Naive thymus-derived CD4-positive, alpha-beta T cell (primary cell): Measurements from ENCODE around the gene STARD10. TPM values are rescaled to one million over a fixed set of nuclear protein-coding genes. Genes with fewer than 3 reads are reported as not detected.

Experiments used
- ATAC-seq: fragments of 150-1000 bp; cut with Tn5 transposase; 2 replicates; pipeline ENCODE4 v1.10.0; 2021; ENCODE audit warnings: mild to moderate bottlenecking, moderate library complexity
- CTCF ChIA-PET: fragments of 350-600 bp; sonication (Branson Sonifier 250); formaldehyde crosslinking; loops from one replicate; lab custom pipeline; 2021; ENCODE audit warnings: antibody characterized with exemption; lab: Charles Lee
- POLR2A ChIA-PET: fragments of 350-600 bp; sonication (Branson Sonifier 250); formaldehyde crosslinking; loops from one replicate; lab custom pipeline; 2021; ENCODE audit warnings: antibody characterized with exemption, inconsistent platforms; lab: Charles Lee
- DNase-seq, 9 donors: peaks; one replicate each; pipeline versions ENCODE4 v3.0.0 to v3.0.0-alpha.2; 2020 to 2022; ENCODE audit warnings: mixed read lengths in 1 of 9
- H3K27ac ChIP-seq: one replicate; pipeline ENCODE4 v1.7.0; 2013; ENCODE audit warnings: mild to moderate bottlenecking, low read depth, low read length, moderate library complexity
- H3K27me3 ChIP-seq, 2 donors: one replicate each; pipeline ENCODE4 v1.7.0; 2013; ENCODE audit warnings: low read length in 2 of 2, mild to moderate bottlenecking in 2 of 2, moderate library complexity in 2 of 2; ENCODE audit not compliant: control insufficient read depth in 2 of 2, insufficient read depth in 2 of 2
- H3K36me3 ChIP-seq, 3 experiments: 1 replicate in 2 of 3; 2 replicates in 1 of 3; pipeline ENCODE4 v1.7.0; 2013; ENCODE audit warnings: low read length in 3 of 3, mild to moderate bottlenecking in 3 of 3, moderate library complexity in 1 of 3; ENCODE audit not compliant: insufficient read depth in 3 of 3, control insufficient read depth in 2 of 3
- H3K4me1 ChIP-seq, 2 donors: one replicate each; pipeline ENCODE4 v1.7.0; 2013; ENCODE audit warnings: low read length in 2 of 2, mild to moderate bottlenecking in 2 of 2, moderate library complexity in 1 of 2; ENCODE audit not compliant: control insufficient read depth in 2 of 2, insufficient read depth in 2 of 2
- H3K4me3 ChIP-seq: 2 replicates; pipeline ENCODE4 v1.7.0; 2013; ENCODE audit warnings: mild to moderate bottlenecking, low read length
- H3K9me3 ChIP-seq, 3 experiments: 1 replicate in 2 of 3; 2 replicates in 1 of 3; pipeline ENCODE4 v1.7.0; 2013; ENCODE audit warnings: low read length in 3 of 3; ENCODE audit not compliant: control insufficient read depth in 2 of 3
- H3K27ac Mint-ChIP-seq, 9 donors: one replicate each; pipeline ENCODE4 v1.8.0; 2020 to 2022; ENCODE audit warnings: mixed read lengths in 9 of 9, mild to moderate bottlenecking in 8 of 9, moderate library complexity in 5 of 9, inconsistent platforms in 2 of 9
- H3K27me3 Mint-ChIP-seq, 5 donors: one replicate each; pipeline ENCODE4 v1.8.0; 2021 to 2022; ENCODE audit warnings: mixed read lengths in 5 of 5, mild to moderate bottlenecking in 1 of 5
- H3K36me3 Mint-ChIP-seq, 5 donors: one replicate each; pipeline ENCODE4 v1.8.0; 2020 to 2022; ENCODE audit warnings: mixed read lengths in 5 of 5, mild to moderate bottlenecking in 3 of 5, inconsistent platforms in 1 of 5
- H3K4me1 Mint-ChIP-seq, 7 donors: one replicate each; pipeline ENCODE4 v1.8.0; 2020 to 2022; ENCODE audit warnings: mixed read lengths in 7 of 7, mild to moderate bottlenecking in 3 of 7, inconsistent platforms in 1 of 7
- H3K4me3 Mint-ChIP-seq, 10 donors: one replicate each; pipeline ENCODE4 v1.8.0; 2020 to 2022; ENCODE audit warnings: mild to moderate bottlenecking in 10 of 10, mixed read lengths in 10 of 10, moderate library complexity in 6 of 10, inconsistent platforms in 2 of 10
- H3K9me3 Mint-ChIP-seq, 11 donors: one replicate each; pipeline ENCODE4 v1.8.0; 2020 to 2022; ENCODE audit warnings: mixed read lengths in 11 of 11, mild to moderate bottlenecking in 4 of 11, inconsistent platforms in 1 of 11, moderate library complexity in 1 of 11
- intact Hi-C, 2 donors: fragments of 100-400 bp; cut with micrococcal nuclease; formaldehyde crosslinking; loops; one replicate each; pipeline ENCODE4 v1.15.1; 2023
- polyA plus RNA-seq, 2 donors: library from polyadenylated mRNA; unstranded; fragments of 300-500 nt; fragmentation: Illumina TruSeq; gene quantifications; one replicate each; pipeline ENCODE4 v1.2.3, GENCODE V29; 2021
- total RNA-seq, 6 experiments: library from RNA in 5 of 6; stranded (reverse) in 5 of 6; gene quantifications; 1 replicate in 5 of 6; 2 replicates in 1 of 6; pipeline ENCODE4 v1.2.3 and lab custom pipeline; 2021 to 2026

Gene STARD10
- total and polyA plus RNA-seq, 7 experiments from 2014 or later: 10.9 to 26.1 (median 18.4) TPM

DNA sequence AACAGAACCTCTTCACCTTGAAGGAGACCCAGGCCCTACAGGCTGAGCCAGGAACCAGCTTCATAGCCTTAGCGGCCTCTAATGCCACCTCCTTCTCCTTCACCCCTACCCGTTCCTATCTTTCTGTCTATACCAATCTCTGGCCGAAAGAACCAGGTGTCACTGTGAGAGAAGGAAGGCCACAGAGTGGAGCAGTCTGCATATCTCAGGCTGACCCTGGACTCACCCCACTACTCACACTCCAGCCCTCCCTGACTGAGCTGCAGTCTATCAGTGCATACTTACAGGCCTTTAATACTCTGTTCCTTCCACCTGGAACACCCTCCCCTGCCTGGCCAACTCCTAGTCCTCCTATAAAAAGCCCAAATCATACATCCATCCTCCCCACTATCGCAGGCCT is 74.3 kb downstream of the STARD10 start:
- Histone ChIP-seq H3K4me1 (peaks cover 37 to 51% of the 10 kb centered on the region in 2 donors), H3K36me3 (peaks cover 0 to 30% (median 4%) of the 10 kb centered on the region in 3 experiments), H3K27ac (peak overlapping the region; percentile 78), H3K9me3 (no peaks in the 10 kb centered on the region), H3K4me3 (peak overlapping the region; percentile 98), H3K27me3 (no peaks in the 10 kb centered on the region)
- ATAC-seq (no peak), DNase-seq (no peak)
- H3K4me3 Mint-ChIP-seq: peak overlapping the region; percentile 88 to 99 (median 94)
- no peaks in the 10 kb centered on the region for H3K9me3 Mint-ChIP-seq
- H3K4me1 Mint-ChIP-seq: peaks cover 51 to 83% (median 69%) of the 10 kb centered on the region in 7 donors
- H3K27me3 Mint-ChIP-seq: no peaks in the 10 kb centered on the region
- POLR2A ChIA-PET: no interaction called here
- CTCF ChIA-PET: no interaction called here
- H3K27ac Mint-ChIP-seq: peak overlapping the region; percentile 70 to 99 (median 95)
- H3K36me3 Mint-ChIP-seq: peaks cover 0 to 3% (median 0%) of the 10 kb centered on the region in 5 donors
- intact Hi-C loops: no loop called here

DNA sequence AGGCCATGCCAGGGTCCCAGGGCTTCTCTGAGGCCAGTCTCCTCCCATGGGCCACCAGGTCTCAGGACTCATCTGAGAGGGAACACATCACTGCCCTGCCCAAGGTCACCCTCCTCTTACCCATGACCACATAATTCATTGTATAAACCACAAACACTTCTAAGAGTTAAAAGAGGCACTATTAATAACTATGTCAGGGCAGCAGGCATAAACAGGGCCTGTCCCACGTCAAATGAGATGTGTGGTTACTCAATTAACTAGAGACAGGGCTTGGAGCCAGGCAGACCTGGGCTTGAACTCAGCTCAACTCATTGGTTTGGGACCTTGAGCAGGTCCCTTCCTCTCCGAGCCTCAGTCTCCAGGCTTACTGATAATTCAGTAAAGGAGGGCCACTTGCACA is 74.7 kb downstream of the STARD10 start:
- DNase-seq (no peak), ATAC-seq (no peak)
- no peaks in the 10 kb centered on the region for H3K27me3 ChIP-seq
- Mint-ChIP-seq H3K4me1 (peaks cover 50 to 83% (median 73%) of the 10 kb centered on the region in 7 donors), H3K27ac (peak overlapping the region in 8 of 9 donors; percentile 55 to 99 (median 93)), H3K36me3 (peaks cover 0 to 7% (median 0%) of the 10 kb centered on the region in 5 donors), H3K4me3 (peak overlapping the region; percentile 88 to 99 (median 94)), H3K9me3 (no peaks in the 10 kb centered on the region), H3K27me3 (no peaks in the 10 kb centered on the region)
- intact Hi-C loops: no loop called here
- CTCF ChIA-PET: interaction anchor here (1.0 kb wide), 1 partner anchor 460 kb away, joined by 3 read pairs; no protein-coding TSS in a partner anchor
- peak overlapping the region; percentile 78 for H3K27ac ChIP-seq
- H3K36me3 ChIP-seq: peaks cover 0 to 34% (median 2%) of the 10 kb centered on the region in 3 experiments
- POLR2A ChIA-PET: no interaction called here
- no peaks in the 10 kb centered on the region for H3K9me3 ChIP-seq
- H3K4me1 ChIP-seq: peaks cover 36 to 51% of the 10 kb centered on the region in 2 donors
- no peak overlapping the region for H3K4me3 ChIP-seq

- H3K9me3 Mint-ChIP-seq: no peaks in the 10 kb centered on the region
- CTCF ChIA-PET: interaction anchor here (1.0 kb wide), 1 partner anchor 461 kb away, joined by 3 read pairs; no protein-coding TSS in a partner anchor
- H3K9me3 ChIP-seq: no peaks in the 10 kb centered on the region
- DNase-seq (no peak), ATAC-seq (no peak)
- H3K36me3 Mint-ChIP-seq: peaks cover 0 to 7% (median 0%) of the 10 kb centered on the region in 5 donors
- POLR2A ChIA-PET: no interaction called here
- H3K4me1 Mint-ChIP-seq: peaks cover 44 to 77% (median 66%) of the 10 kb centered on the region in 7 donors
- no peak overlapping the region for H3K4me3 ChIP-seq
- intact Hi-C loops: no loop called here
- H3K27ac Mint-ChIP-seq: peak overlapping the region in 6 of 9 donors; percentile 32 to 86 (median 60)
- peaks cover 36 to 51% of the 10 kb centered on the region in 2 donors for H3K4me1 ChIP-seq
- H3K36me3 ChIP-seq: peaks cover 0 to 43% (median 3%) of the 10 kb centered on the region in 3 experiments
- no peaks in the 10 kb centered on the region for H3K27me3 Mint-ChIP-seq
- H3K27me3 ChIP-seq: no peaks in the 10 kb centered on the region
- peak overlapping the region in 5 of 10 donors; percentile 10 to 88 (median 25) for H3K4me3 Mint-ChIP-seq
- H3K27ac ChIP-seq: no peak overlapping the region
Observed at GRCh38 chr11:72718101-72718501, 75.7 kb downstream of the STARD10 start.

DNA sequence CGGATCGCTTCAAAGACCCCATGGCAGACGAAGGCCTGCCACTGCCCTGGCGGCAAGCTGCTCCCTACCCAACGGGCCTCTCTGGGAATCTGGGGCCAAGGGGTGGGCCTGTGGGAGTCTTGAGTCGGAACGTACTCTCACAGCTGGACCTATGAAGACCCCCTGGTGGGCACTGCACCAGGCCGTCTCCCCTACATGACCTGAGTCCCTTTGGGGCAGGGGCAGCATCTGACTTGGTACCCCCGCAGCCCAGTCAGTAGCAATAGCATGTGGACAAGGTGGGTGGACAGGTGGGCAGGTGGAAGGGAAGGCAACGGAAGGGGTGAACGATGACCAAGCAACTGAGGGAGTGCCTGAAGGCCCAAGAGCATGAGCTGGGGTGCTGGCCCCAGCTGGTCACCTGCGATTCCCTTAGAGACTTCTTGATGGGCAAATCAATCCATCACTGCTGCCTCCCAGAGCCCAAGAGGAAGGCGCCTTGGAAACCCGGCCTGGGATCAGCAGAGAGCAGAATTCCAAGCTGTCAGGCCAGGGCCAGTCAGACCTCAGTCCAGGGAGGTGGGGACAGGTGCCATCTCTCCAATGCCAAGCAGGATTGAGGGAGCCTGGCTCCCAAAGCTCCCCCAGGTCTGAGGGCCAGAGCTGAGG is 76.9 kb downstream of the STARD10 start:
- POLR2A ChIA-PET: no interaction called here

DNA sequence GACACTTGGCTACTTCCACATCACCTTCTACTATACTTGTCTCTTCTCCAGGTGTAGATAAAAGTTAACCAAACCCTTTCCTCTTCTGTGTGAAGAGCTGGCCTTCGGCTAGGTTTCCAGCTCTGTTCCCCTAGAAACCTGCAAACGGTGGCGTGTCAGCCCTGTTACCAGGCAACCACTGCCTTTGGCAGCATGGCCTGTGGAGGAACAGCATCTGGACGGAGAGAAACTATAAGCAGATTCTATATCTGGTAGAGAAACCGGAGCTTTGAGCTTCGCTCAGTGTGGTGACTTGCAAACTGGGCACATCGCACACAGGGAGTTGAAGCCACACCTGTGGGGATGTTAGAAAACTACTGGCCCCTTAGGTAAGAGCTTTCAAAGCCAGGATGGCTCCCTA is 77.6 kb downstream of the STARD10 start:
- ChIA-PET POLR2A (no interaction called here), CTCF (interaction anchor here (0.7 kb wide), 1 partner anchor 15 kb away, joined by 3 read pairs; no protein-coding TSS in a partner anchor)
- no peak overlapping the region for H3K27ac ChIP-seq
- H3K27me3 ChIP-seq: no peaks in the 10 kb centered on the region
- ATAC-seq: no peak
- no peak overlapping the region for H3K4me3 ChIP-seq
- peak overlapping the region in 1 of 10 donors; percentile 5 for H3K4me3 Mint-ChIP-seq
- peaks cover 0 to 61% (median 6%) of the 10 kb centered on the region in 3 experiments for H3K36me3 ChIP-seq
- peaks cover 26 to 44% of the 10 kb centered on the region in 2 donors for H3K4me1 ChIP-seq
- no peaks in the 10 kb centered on the region for H3K9me3 ChIP-seq
- no peaks in the 10 kb centered on the region for H3K27me3 Mint-ChIP-seq
- H3K27ac Mint-ChIP-seq: peak overlapping the region in 6 of 9 donors; percentile 28 to 80 (median 50)
- DNase-seq: no peak
- H3K9me3 Mint-ChIP-seq: no peaks in the 10 kb centered on the region
- H3K36me3 Mint-ChIP-seq: peaks cover 0 to 7% (median under 1%) of the 10 kb centered on the region in 5 donors
- intact Hi-C loops: no loop called here
- H3K4me1 Mint-ChIP-seq: peaks cover 40 to 67% (median 60%) of the 10 kb centered on the region in 7 donors

More for the DNA sequence above, 76.9 kb downstream of the STARD10 start:
- Mint-ChIP-seq H3K27ac (peak overlapping the region in 1 of 9 donors; percentile 28), H3K9me3 (no peaks in the 10 kb centered on the region), H3K4me1 (peaks cover 40 to 71% (median 62%) of the 10 kb centered on the region in 7 donors), H3K4me3 (no peak overlapping the region), H3K36me3 (peaks cover 0 to 7% (median 0%) of the 10 kb centered on the region in 5 donors), H3K27me3 (no peaks in the 10 kb centered on the region)
- intact Hi-C loops: no loop called here
- DNase-seq (no peak), ATAC-seq (no peak)
- CTCF ChIA-PET: interaction anchor here (0.7 kb wide), 1 partner anchor 32 kb away, joined by 3 read pairs; no protein-coding TSS in a partner anchor
- H3K27me3 ChIP-seq: no peaks in the 10 kb centered on the region
- peaks cover 0 to 55% (median 5%) of the 10 kb centered on the region in 3 experiments for H3K36me3 ChIP-seq
- no peaks in the 10 kb centered on the region for H3K9me3 ChIP-seq
- peaks cover 29 to 45% of the 10 kb centered on the region in 2 donors for H3K4me1 ChIP-seq
- no peak overlapping the region for H3K4me3 ChIP-seq
- no peak overlapping the region for H3K27ac ChIP-seq

DNA sequence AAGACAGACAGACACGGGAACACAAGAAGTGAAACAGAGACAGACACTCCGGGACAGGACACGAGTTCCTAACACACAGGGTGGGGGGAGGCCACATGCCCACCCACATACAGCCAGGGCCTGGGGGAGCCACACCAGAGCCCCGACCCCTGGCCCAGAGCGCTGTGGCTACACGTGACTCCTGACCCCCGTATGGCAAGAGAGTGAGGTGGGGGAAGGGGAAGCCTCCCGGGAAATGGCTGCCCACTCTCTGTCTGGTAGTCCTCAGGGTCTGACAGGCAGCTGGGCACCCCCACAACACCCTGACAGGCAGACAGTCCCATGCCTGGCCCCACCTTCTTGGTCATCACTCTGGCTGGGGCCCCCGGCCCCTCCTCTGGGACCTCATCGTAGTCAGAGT is 81.0 kb downstream of the STARD10 start:
- Mint-ChIP-seq H3K9me3 (no peaks in the 10 kb centered on the region), H3K4me1 (peaks cover 10 to 35% (median 32%) of the 10 kb centered on the region in 7 donors), H3K4me3 (no peak overlapping the region), H3K27ac (peak overlapping the region in 1 of 9 donors; percentile 73), H3K27me3 (no peaks in the 10 kb centered on the region), H3K36me3 (peaks cover 6 to 23% (median 7%) of the 10 kb centered on the region in 5 donors)
- intact Hi-C loops: no loop called here
- DNase-seq (no peak), ATAC-seq (no peak)
- Histone ChIP-seq H3K4me3 (no peak overlapping the region), H3K27me3 (no peaks in the 10 kb centered on the region), H3K4me1 (peaks cover 0 to 13% of the 10 kb centered on the region in 2 donors), H3K27ac (no peak overlapping the region), H3K36me3 (peaks cover 0 to 86% (median 28%) of the 10 kb centered on the region in 3 experiments), H3K9me3 (no peaks in the 10 kb centered on the region)
- POLR2A ChIA-PET: no interaction called here
- CTCF ChIA-PET: no interaction called here
